HEK293T (cell line): ENCODE measurements around the gene LGALS1.

ENCODE experiments used
- ARNT ChIP-seq: fragments of 450-650 bp; IDR thresholded peaks from 2 replicates; pipeline ENCODE4 v1.6.1; 2017; ENCODE audit warnings: mild to moderate bottlenecking
- BHLHE40 ChIP-seq: fragments of 450-650 bp; IDR thresholded peaks from 2 replicates; pipeline ENCODE4 v1.6.1; 2016; ENCODE audit warnings: mild to moderate bottlenecking, moderate library complexity, borderline replicate concordance
- ELF4 ChIP-seq: fragments of 450-650 bp; IDR thresholded peaks from 2 replicates; pipeline ENCODE4 v1.6.1; 2017; ENCODE audit warnings: antibody characterized with exemption
- FOXA1 ChIP-seq: fragments of 450-650 bp; IDR thresholded peaks from 2 replicates; pipeline ENCODE4 v1.6.1; 2016; ENCODE audit warnings: mild to moderate bottlenecking
- FOXM1 ChIP-seq: fragments of 450-650 bp; IDR thresholded peaks from 2 replicates; pipeline ENCODE4 v1.6.1; 2017; ENCODE audit warnings: mild to moderate bottlenecking, borderline replicate concordance
- HDGF ChIP-seq: fragments of 450-650 bp; IDR thresholded peaks from 2 replicates; pipeline ENCODE4 v1.6.1; 2017; ENCODE audit warnings: antibody characterized with exemption, borderline replicate concordance
- NFRKB ChIP-seq: fragments of 450-650 bp; IDR thresholded peaks from 2 replicates; pipeline ENCODE4 v1.6.1; 2016; ENCODE audit warnings: mild to moderate bottlenecking, moderate library complexity
- SP1 ChIP-seq: fragments of 450-650 bp; IDR thresholded peaks from 2 replicates; pipeline ENCODE4 v1.6.1; 2017
- SUZ12 ChIP-seq: fragments of 450-650 bp; IDR thresholded peaks from 2 replicates; pipeline ENCODE4 v1.6.1; 2016; ENCODE audit warnings: mild to moderate bottlenecking
- ZNF384 ChIP-seq: fragments of 450-650 bp; IDR thresholded peaks from 2 replicates; pipeline ENCODE4 v1.6.1; 2016

- TF ChIP-seq ARNT = no peak
- no peak for TF ChIP-seq SP1
- TF ChIP-seq ELF4 = no peak
- no peak for TF ChIP-seq FOXM1
- TF ChIP-seq SUZ12 = no peak
- TF ChIP-seq HDGF = no peak
- TF ChIP-seq BHLHE40 = no peak
- TF ChIP-seq FOXA1 = no peak
- TF ChIP-seq NFRKB = no peak
- TF ChIP-seq ZNF384 = no peak
Measured at GRCh38 chr22:37678372-37678771, 2.9 kb downstream of the LGALS1 start.
